Measurements from ENCODE around the gene SLC16A12.
A peak's percentile ranks its signal among the peaks of the same experiment; 100 is the strongest.
"Not testable (repeated sequence)": the region's sequence is repeated elsewhere in the genome, so short reads cannot be mapped to it uniquely, and the experiment has no call there.

Gene SLC16A12

DNA sequence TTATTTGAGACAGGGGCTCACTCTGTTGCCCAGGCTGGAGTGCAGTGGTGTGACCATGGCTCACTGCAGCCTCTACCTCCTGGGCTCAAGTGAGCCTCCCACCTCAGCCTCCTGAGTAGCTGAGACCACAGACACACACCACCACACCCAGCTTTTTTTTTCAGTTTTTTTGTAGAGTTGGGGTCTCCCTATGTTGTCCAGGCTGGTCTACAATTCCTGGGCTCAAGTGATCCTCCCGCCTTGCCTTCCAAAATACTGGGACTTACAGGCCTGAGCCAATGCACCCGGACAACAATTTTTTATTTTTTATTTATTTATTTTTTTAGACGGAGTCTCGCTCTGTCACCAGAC, 144.2 kb downstream of the SLC16A12 start:
- not testable (repeated sequence) for DNase-seq (ENCODE audit: low read depth, low spot score)

DNA sequence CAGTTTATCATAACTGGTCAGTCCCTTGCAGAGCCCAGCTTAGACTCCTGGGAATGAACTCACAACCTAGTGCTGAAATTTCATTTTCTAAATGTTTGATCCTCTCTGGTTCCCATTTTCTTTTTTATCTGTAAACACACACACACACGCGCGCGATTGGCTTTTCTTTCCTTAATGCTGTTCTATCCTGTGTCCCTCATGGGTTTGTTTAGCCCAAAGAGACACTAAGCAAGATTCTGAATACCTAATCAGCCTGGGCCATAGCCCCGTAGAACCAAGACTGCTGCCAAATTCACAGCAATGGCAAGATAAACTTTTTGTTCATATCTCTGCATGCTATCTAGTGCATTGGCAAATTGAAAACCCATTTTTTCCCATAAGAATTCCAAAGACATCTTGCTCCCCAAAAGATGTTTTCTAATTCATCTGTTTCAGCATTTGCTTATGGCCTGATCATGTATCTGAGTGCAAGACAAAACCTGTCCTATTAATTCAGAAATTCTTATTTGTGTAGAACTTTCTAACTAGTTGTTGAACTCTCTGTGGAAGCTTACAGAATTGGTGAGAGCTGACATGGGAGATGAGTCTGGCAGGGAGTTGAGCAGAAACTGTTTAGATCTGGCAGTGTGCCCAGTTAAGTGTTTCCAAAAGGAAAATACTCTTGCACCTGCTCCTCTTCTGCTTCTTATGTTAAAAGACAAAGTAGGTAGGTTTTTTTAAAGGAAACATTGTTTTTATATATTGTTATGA, 144.7 kb downstream of the SLC16A12 start:
- no peak for DNase-seq (ENCODE audit: low read depth, low spot score)

DNA sequence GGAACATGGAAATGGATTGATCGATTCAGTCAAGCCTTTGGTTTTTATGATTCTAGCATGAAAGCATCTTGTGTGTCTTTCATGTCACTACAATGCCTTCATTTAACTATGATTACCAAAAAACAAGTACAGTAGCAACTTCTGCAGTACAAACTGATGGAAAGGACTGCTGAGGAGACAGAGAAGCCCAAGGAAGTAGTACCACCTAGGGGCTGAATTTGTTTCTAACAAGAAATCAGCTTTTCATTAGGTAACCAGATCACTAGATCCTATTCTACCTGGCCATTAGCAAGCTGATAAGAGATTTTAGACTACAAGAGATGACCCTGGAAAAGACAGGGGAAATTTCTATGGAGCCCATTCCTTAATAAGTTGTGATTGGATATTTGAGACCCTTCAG, 146.1 kb downstream of the SLC16A12 start:
- peak; percentile 47 for DNase-seq (ENCODE audit: low read depth, low spot score)

- no peak for DNase-seq (ENCODE audit: low read depth, low spot score)
These were observed 146.6 kb downstream of the SLC16A12 start for GRCh38 chr10:89388806-89389205.

DNA sequence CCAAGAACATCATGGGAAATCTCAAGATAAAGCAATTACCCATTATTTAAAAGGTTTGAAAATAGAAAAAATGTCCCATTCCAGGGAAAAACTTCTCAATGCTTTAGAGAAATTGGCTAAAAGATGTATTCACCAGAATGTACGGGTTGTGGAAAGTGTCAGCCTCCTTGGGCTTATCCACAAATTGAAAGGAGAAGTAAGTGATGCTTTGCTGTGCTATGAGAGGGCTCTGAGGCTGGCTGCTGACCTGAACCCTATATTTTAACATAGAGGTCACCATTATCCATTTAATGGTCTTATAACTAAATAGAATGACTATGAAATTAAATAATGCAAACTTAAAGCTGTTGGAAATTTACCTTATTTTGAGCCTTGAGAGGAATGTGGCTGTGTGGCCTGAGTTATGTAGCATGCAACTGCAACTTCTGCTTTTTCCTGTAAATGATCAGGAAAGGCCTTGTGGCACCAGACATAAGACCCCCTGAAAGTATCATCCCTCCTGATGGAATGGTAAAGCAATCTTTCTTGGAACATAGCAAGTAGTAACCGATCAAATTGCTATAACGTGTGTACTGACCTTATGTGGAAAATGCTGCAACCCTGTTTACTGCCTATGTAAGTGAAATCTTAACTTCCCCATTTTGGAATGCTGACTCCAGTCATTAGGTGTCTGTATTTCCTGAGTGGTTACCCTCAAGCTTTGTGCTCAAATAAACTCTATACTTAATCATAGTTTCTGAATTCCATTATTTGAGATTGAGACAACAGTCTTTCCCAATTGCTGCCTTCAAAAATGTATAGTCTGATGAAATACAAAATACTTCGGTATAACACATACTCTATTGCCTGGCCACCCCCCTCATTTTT, 150.7 kb downstream of the SLC16A12 start:
- no peak for DNase-seq (ENCODE audit: low read depth, low spot score)

DNA sequence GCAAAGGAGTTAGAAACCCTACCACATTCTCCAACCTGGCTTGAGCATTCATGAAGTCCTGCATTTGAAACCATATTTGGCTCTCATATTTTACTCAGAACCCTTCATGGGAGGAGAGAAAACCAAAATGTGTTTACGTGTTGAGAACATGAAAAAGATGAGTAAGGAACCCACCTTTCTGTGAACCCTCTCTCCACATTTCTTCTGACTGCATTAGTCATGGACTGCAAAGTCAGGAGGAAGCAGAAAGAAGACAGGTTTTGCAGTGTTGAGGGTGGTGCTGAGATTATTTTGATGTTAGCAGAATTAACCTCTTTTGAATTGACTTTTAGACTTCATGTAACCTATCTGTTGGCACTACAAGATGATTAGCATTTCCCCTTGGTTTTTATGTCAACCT, 152.6 kb downstream of the SLC16A12 start:
- no peak for DNase-seq (ENCODE audit: low read depth, low spot score)

Data from astrocyte of the hippocampus (primary cell).